GM19023 (cell line): ENCODE results near the gene MTMR1.

Source experiments
- ATAC-seq: cut with Tn5 transposase; IDR thresholded peaks from one replicate; pipeline ENCODE4 v1.9.1; 2021; ENCODE audit warnings: mild to moderate bottlenecking, moderate library complexity; ENCODE audit not compliant: unreplicated experiment

Gene MTMR1

GRCh38 chrX:150761819-150762216 is 68.6 kb downstream of the MTMR1 start:
- ATAC-seq = no peak

GRCh38 chrX:150762258-150763165 is 69.3 kb downstream of the MTMR1 start:
- ATAC-seq = no peak

- no peak for ATAC-seq
These were observed 70.2 kb downstream of the MTMR1 start for GRCh38 chrX:150763303-150763797.

GRCh38 chrX:150763810-150764209 is 70.6 kb downstream of the MTMR1 start:
- no peak for ATAC-seq

- no peak for ATAC-seq
These were observed 72.0 kb downstream of the MTMR1 start for GRCh38 chrX:150765237-150765636.

- ATAC-seq = no peak
These were observed 72.7 kb downstream of the MTMR1 start for GRCh38 chrX:150765782-150766350.

- no peak for ATAC-seq
These were observed 73.3 kb downstream of the MTMR1 start for GRCh38 chrX:150766351-150767044.

- ATAC-seq = no peak
These were observed 73.8 kb downstream of the MTMR1 start for GRCh38 chrX:150767045-150767395.

GRCh38 chrX:150767475-150768131 is 74.4 kb downstream of the MTMR1 start:
- no peak for ATAC-seq

GRCh38 chrX:150768132-150768485 is 74.9 kb downstream of the MTMR1 start:
- ATAC-seq = no peak

- ATAC-seq = no peak
These were observed 75.5 kb downstream of the MTMR1 start for GRCh38 chrX:150768580-150769190.

GRCh38 chrX:150769408-150769807 is 76.2 kb downstream of the MTMR1 start:
- ATAC-seq = no peak

GRCh38 chrX:150770623-150771022 is 77.4 kb downstream of the MTMR1 start:
- ATAC-seq = no peak

GRCh38 chrX:150771116-150771515 is 77.9 kb downstream of the MTMR1 start:
- ATAC-seq = no peak

- peak; percentile 83 for ATAC-seq
These were observed 79.2 kb downstream of the MTMR1 start for GRCh38 chrX:150772150-150772970.

GRCh38 chrX:150773117-150773516 is 79.9 kb downstream of the MTMR1 start:
- no peak for ATAC-seq

- no peak for ATAC-seq
These were observed 80.4 kb downstream of the MTMR1 start for GRCh38 chrX:150773634-150774033.

- ATAC-seq = no peak
These were observed 81.8 kb downstream of the MTMR1 start for GRCh38 chrX:150774798-150775568.
